GM18861 (cell line): ENCODE results near the gene PTMS.
A peak's percentile ranks its signal among the peaks of the same experiment; 100 is the strongest.

Experiments
- ATAC-seq: cut with Tn5 transposase; IDR thresholded peaks from one replicate; pipeline ENCODE4 v1.9.1; 2021; ENCODE audit not compliant: unreplicated experiment

The PTMS gene

GRCh38 chr12:6752167-6752920 lies 13.8 kb upstream of the PTMS start:
- ATAC-seq: no peak

GRCh38 chr12:6752921-6753771 lies 13.0 kb upstream of the PTMS start, which contains the start of gene MLF2:
Gene MLF2 (minus strand): TSS chr12:6753141. CDS start chr12:6752334, 807 bp downstream.
- ATAC-seq: peak; percentile 89

GRCh38 chr12:6753772-6754356 lies 12.3 kb upstream of the PTMS start:
- no peak for ATAC-seq

GRCh38 chr12:6754411-6754810 lies 11.8 kb upstream of the PTMS start:
- ATAC-seq: no peak

GRCh38 chr12:6757028-6757690 lies 9.0 kb upstream of the PTMS start:
- ATAC-seq: no peak

GRCh38 chr12:6758506-6759095 lies 7.6 kb upstream of the PTMS start:
- no peak for ATAC-seq

GRCh38 chr12:6759741-6760140 lies 6.4 kb upstream of the PTMS start:
- ATAC-seq: no peak

- ATAC-seq: no peak
Observed at GRCh38 chr12:6763380-6763779, 2.8 kb upstream of the PTMS start.

GRCh38 chr12:6764011-6764828 lies 1.9 kb upstream of the PTMS start:
- ATAC-seq: peak; percentile 78

- no peak for ATAC-seq
Observed at GRCh38 chr12:6765048-6765633, 1.0 kb upstream of the PTMS start.

- peak; percentile 30 for ATAC-seq
Observed at GRCh38 chr12:6766651-6767349, 637 bp downstream of the PTMS start.

GRCh38 chr12:6767353-6768319 lies 1.5 kb downstream of the PTMS start:
- ATAC-seq: no peak

GRCh38 chr12:6768437-6768914 lies 2.3 kb downstream of the PTMS start:
- no peak for ATAC-seq

- ATAC-seq: no peak
Observed at GRCh38 chr12:6768990-6769389, 2.8 kb downstream of the PTMS start.

GRCh38 chr12:6769666-6770065 lies 3.5 kb downstream of the PTMS start:
- no peak for ATAC-seq

GRCh38 chr12:6770094-6770493 lies 3.9 kb downstream of the PTMS start:
- no peak for ATAC-seq

GRCh38 chr12:6770600-6770999 lies 4.4 kb downstream of the PTMS start:
- ATAC-seq: no peak

GRCh38 chr12:6771091-6771495 lies 4.9 kb downstream of the PTMS start:
- no peak for ATAC-seq
